Measurements from ENCODE around the gene NOTCH4. TPM values are rescaled to one million over a fixed set of nuclear protein-coding genes. Genes with fewer than 3 reads are reported as not detected.

NOTCH4 gene
- total and polyA plus RNA-seq, 2 of the 4 experiments (the other 2 are of a cell fraction) = 0.96 to 1.3 TPM

DNA sequence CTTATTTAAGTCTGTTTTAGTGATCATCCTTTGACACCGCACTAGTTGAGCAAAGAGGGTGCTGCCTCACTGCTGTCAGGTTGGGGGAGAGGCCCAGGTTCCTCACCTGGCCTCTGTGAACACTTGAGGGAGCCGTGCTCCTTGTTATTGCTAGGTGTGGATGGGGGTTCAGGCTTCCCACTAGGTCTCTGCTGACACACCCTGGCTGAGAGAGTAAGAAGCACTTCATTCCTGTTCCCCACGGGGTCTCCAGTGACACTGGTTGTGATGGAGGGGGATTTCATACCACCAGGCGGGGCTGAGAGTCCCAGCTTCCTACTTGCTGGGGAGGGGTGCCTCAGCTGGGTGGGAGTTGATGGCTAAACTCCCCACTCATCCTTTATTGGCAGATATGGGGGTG lies 11.1 kb upstream of the NOTCH4 start:
- Histone ChIP-seq H2AK5ac (ENCODE audit: low read depth, low read length) (no peak overlapping the region), H3K36me3 (ENCODE audit: control insufficient read depth, insufficient read depth, low read length) (no peaks in the 10 kb centered on the region), H3K9ac (ENCODE audit: low read depth, low read length) (no peak overlapping the region), H2BK5ac (ENCODE audit: low read depth, low read length, poor library complexity, severe bottlenecking) (no peak overlapping the region), H3K18ac (ENCODE audit: low read depth, low read length) (no peak overlapping the region), H3K14ac (replicated peaks; ENCODE audit: low read depth, low read length) (no peak overlapping the region), H3K4me3 (ENCODE audit: insufficient read depth, low read depth, low read length) (no peak overlapping the region), H4K5ac (ENCODE audit: low read depth, low read length) (no peak overlapping the region), H2BK120ac (ENCODE audit: low read depth, low read length) (no peak overlapping the region), H2AFZ (replicated peaks; ENCODE audit: low read length, poor library complexity) (peak overlapping the region; percentile 21), H3K27me3 (ENCODE audit: control insufficient read depth, insufficient read depth, low read length) (peaks cover 2% of the 10 kb centered on the region), H3K4me2 (ENCODE audit: low read depth, low read length) (no peak overlapping the region), H2AK9ac (replicated peaks; ENCODE audit: low read depth, low read length, poor library complexity) (peak overlapping the region; percentile 28), H3K79me1 (ENCODE audit: low read depth in 1 of 2, low read length in 2 of 2) (no peaks in the 10 kb centered on the region), H2BK20ac (ENCODE audit: low read depth, low read length) (no peak overlapping the region), H3K23ac (ENCODE audit: low read depth, low read length) (no peak overlapping the region), H3K9me3 (ENCODE audit: control insufficient read depth, insufficient read depth, low read length) (no peaks in the 10 kb centered on the region), H3K56ac (ENCODE audit: extremely low read depth, insufficient read depth, low read length) (no peak overlapping the region), H2BK15ac (ENCODE audit: low read depth, low read length) (no peak overlapping the region), H3K27ac (ENCODE audit: insufficient read depth, low read length) (no peak overlapping the region), H3K4me1 (ENCODE audit: control insufficient read depth, insufficient read depth, low read length) (no peaks in the 10 kb centered on the region), H4K20me1 (ENCODE audit: insufficient read depth, low read length) (no peaks in the 10 kb centered on the region), H4K91ac (ENCODE audit: insufficient read depth, low read depth, low read length) (no peak overlapping the region), H4K8ac (ENCODE audit: low read depth in 2 of 2, low read length in 2 of 2) (no peak overlapping the region), H3K9me1 (ENCODE audit: insufficient read depth, low read length) (no peaks in the 10 kb centered on the region), H3K4ac (ENCODE audit: low read depth, low read length) (no peak overlapping the region)
- intact Hi-C loops (cut with micrococcal nuclease) (no loop called here), in situ Hi-C loops (cut with MboI; ENCODE audit: low sequenced_read_pairs) (no loop called here), dilution Hi-C loops (cut with HindIII; ENCODE audit: low sequenced_read_pairs, unreplicated experiment) (no loop called here)
- ChIA-PET CTCF (no interaction called here), POLR2A (ENCODE audit: unreplicated experiment) (interaction anchor here (0.6 kb wide), 1 partner anchor 100 kb away, joined by 8 read pairs; no protein-coding TSS in a partner anchor)
- 25% methylated on average over 2 of the region's 4 CpGs; no CpG with 5 or more reads in 1 of the 2 experiments for WGBS, 2 experiments (ENCODE audit: extremely low coverage in 2 of 2, insufficient read length in 1 of 2)
- no peak for DNase-seq
- no peak for ATAC-seq (ENCODE audit: low read depth)
- TF ChIP-seq, protein P1, sequence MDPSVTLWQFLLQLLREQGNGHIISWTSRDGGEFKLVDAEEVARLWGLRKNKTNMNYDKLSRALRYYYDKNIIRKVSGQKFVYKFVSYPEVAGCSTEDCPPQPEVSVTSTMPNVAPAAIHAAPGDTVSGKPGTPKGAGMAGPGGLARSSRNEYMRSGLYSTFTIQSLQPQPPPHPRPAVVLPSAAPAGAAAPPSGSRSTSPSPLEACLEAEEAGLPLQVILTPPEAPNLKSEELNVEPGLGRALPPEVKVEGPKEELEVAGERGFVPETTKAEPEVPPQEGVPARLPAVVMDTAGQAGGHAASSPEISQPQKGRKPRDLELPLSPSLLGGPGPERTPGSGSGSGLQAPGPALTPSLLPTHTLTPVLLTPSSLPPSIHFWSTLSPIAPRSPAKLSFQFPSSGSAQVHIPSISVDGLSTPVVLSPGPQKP (IDR thresholded peaks at IDR 0.05; ENCODE audit: borderline replicate concordance, low read depth, low read length) = no peak
- no peak for TF ChIP-seq MAZ (IDR thresholded peaks at IDR 0.05; ENCODE audit: borderline replicate concordance, low read depth, low read length)
- TF ChIP-seq MXI1 (IDR thresholded peaks at IDR 0.05; ENCODE audit: borderline replicate concordance, low read depth, low read length) = no peak
- TF ChIP-seq RAD21 (IDR thresholded peaks at IDR 0.05; ENCODE audit: low read length) = no peak
- no peak for TF ChIP-seq SMC3 (IDR thresholded peaks at IDR 0.05; ENCODE audit: low read depth, low read length)
- TF ChIP-seq CHD1 (IDR thresholded peaks at IDR 0.05; ENCODE audit: low read depth, low read length) = no peak
- no peak for TF ChIP-seq NFE2L2 (IDR thresholded peaks at IDR 0.05; ENCODE audit: low read depth, low read length)
- TF ChIP-seq FOS (IDR thresholded peaks at IDR 0.05; ENCODE audit: low read depth, low read length) = no peak
- TF ChIP-seq MAFK (IDR thresholded peaks at IDR 0.05; ENCODE audit: low read depth, low read length) = no peak
- TF ChIP-seq RCOR1 (IDR thresholded peaks at IDR 0.05; ENCODE audit: insufficient replicate concordance, low read length) = no peak
- BruUV-seq (replicated peaks) = no TSS peak
